Esophagus squamous epithelium (tissue), 4 donors: ENCODE results near the gene GYPA.
"Not testable (repeated sequence)": the region's sequence is repeated elsewhere in the genome, so short reads cannot be mapped to it uniquely, and the experiment has no call there.

Experiments
- POLR2A ChIP-seq, 4 donors: fragments of 450-650 bp; IDR thresholded peaks; one replicate each; pipeline ENCODE4 v1.6.1; 2017; ENCODE audit warnings: antibody characterized with exemption in 4 of 4, mild to moderate bottlenecking in 4 of 4, moderate library complexity in 3 of 4
- TF ChIP-seq, protein P1 (sequence below), 6 experiments: fragments of 450-650 bp in 4 of 6; fragments of 200-600 bp in 2 of 6; sonication (generic) in 2 of 6; IDR thresholded peaks; one replicate each; pipeline ENCODE4 v1.5.1; 2016 to 2019; ENCODE audit warnings: antibody characterized with exemption in 6 of 6, mild to moderate bottlenecking in 4 of 6, moderate library complexity in 4 of 6

DNA sequence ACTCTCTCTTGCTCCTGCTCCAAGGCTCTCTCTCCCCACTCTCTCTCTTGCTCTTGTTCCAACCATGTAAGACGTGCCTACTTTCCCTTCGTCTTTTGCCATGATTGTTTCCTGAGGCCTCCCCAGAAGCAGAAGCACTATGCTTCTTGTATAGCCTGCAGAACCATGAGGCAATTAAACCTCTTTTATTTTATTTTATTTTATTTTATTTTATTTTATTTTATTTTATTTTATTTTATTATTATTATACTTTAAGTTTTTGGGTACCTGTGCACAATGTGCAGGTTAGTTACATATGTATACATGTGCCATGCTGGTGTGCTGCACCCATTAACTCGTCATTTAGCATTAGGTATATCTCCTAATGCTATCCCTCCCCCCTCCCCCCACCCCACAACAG is 17.2 kb downstream of the GYPA start:
- TF ChIP-seq, protein P1, sequence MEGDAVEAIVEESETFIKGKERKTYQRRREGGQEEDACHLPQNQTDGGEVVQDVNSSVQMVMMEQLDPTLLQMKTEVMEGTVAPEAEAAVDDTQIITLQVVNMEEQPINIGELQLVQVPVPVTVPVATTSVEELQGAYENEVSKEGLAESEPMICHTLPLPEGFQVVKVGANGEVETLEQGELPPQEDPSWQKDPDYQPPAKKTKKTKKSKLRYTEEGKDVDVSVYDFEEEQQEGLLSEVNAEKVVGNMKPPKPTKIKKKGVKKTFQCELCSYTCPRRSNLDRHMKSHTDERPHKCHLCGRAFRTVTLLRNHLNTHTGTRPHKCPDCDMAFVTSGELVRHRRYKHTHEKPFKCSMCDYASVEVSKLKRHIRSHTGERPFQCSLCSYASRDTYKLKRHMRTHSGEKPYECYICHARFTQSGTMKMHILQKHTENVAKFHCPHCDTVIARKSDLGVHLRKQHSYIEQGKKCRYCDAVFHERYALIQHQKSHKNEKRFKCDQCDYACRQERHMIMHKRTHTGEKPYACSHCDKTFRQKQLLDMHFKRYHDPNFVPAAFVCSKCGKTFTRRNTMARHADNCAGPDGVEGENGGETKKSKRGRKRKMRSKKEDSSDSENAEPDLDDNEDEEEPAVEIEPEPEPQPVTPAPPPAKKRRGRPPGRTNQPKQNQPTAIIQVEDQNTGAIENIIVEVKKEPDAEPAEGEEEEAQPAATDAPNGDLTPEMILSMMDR (IDR thresholded peaks at IDR 0.05), result not testable (repeated sequence)
- TF ChIP-seq POLR2A (IDR thresholded peaks at IDR 0.05), result not testable (repeated sequence)
